ENCODE results near the gene GLG1. TPM values are rescaled to one million over a fixed set of nuclear protein-coding genes. Genes with fewer than 3 reads are reported as not detected.

Gene GLG1
- total RNA-seq, 1 donor from 2014 or later: 153 TPM

GRCh38 chr16:74635303-74635702 lies 28.4 kb upstream of the GLG1 start:
- no peak overlapping the region for H3K9ac ChIP-seq (ENCODE audit: low read length)
- peaks cover 4% of the 10 kb centered on the region for H3K79me2 ChIP-seq (ENCODE audit: insufficient read depth, low read length)
- H3K27me3 ChIP-seq (ENCODE audit: insufficient read depth, low read length): no peaks in the 10 kb centered on the region
- H3K36me3 Mint-ChIP-seq (ENCODE audit: low read depth, unreplicated experiment): peaks cover 14% of the 10 kb centered on the region
- H3K4me3 Mint-ChIP-seq (ENCODE audit: unreplicated experiment): no peak overlapping the region
- TF ChIP-seq EZH2 (IDR thresholded peaks at IDR 0.05; ENCODE audit: insufficient read depth, low read length) (no peak), CTCF (IDR thresholded peaks at IDR 0.05; ENCODE audit: insufficient read depth, low read depth, low read length) (no peak)
- H2AFZ ChIP-seq (ENCODE audit: low read depth, low read length): no peak overlapping the region
- H3K4me2 ChIP-seq (ENCODE audit: low read length): no peak overlapping the region
- no peak for DNase-seq (ENCODE audit: low read depth)
- no peak overlapping the region for H3K27ac Mint-ChIP-seq (ENCODE audit: unreplicated experiment)
- H3K4me3 ChIP-seq (ENCODE audit: insufficient read depth, low read depth, low read length): no peak overlapping the region
- no peaks in the 10 kb centered on the region for H3K9me3 Mint-ChIP-seq (ENCODE audit: unreplicated experiment)
- H3K4me1 ChIP-seq (ENCODE audit: insufficient read depth, low read length): no peaks in the 10 kb centered on the region
- H3K9me3 ChIP-seq (ENCODE audit: insufficient read depth, low read depth, low read length): no peaks in the 10 kb centered on the region
- FAIRE-seq: no peak
- H3K36me3 ChIP-seq (ENCODE audit: insufficient read depth, low read length): peaks cover 41% of the 10 kb centered on the region
- no peaks in the 10 kb centered on the region for H3K27me3 Mint-ChIP-seq (ENCODE audit: low read depth, unreplicated experiment)
- H3K4me1 Mint-ChIP-seq (ENCODE audit: low read depth, unreplicated experiment): peaks cover 2% of the 10 kb centered on the region
- H3K27ac ChIP-seq (ENCODE audit: low read depth, low read length): no peak overlapping the region
- no peaks in the 10 kb centered on the region for H4K20me1 ChIP-seq (ENCODE audit: insufficient read depth, low read length)

GRCh38 chr16:74633686-74634085 lies 26.8 kb upstream of the GLG1 start:
- Mint-ChIP-seq H3K9me3 (ENCODE audit: unreplicated experiment) (no peaks in the 10 kb centered on the region), H3K4me3 (ENCODE audit: unreplicated experiment) (no peak overlapping the region), H3K27ac (ENCODE audit: unreplicated experiment) (peak overlapping the region; percentile 26), H3K36me3 (ENCODE audit: low read depth, unreplicated experiment) (peaks cover 15% of the 10 kb centered on the region), H3K4me1 (ENCODE audit: low read depth, unreplicated experiment) (peaks cover 2% of the 10 kb centered on the region), H3K27me3 (ENCODE audit: low read depth, unreplicated experiment) (no peaks in the 10 kb centered on the region)
- Histone ChIP-seq H4K20me1 (ENCODE audit: insufficient read depth, low read length) (no peaks in the 10 kb centered on the region), H3K4me3 (ENCODE audit: insufficient read depth, low read depth, low read length) (no peak overlapping the region), H3K27ac (ENCODE audit: low read depth, low read length) (no peak overlapping the region), H3K4me2 (ENCODE audit: low read length) (no peak overlapping the region), H2AFZ (ENCODE audit: low read depth, low read length) (no peak overlapping the region), H3K79me2 (ENCODE audit: insufficient read depth, low read length) (peaks cover 4% of the 10 kb centered on the region), H3K9me3 (ENCODE audit: insufficient read depth, low read depth, low read length) (no peaks in the 10 kb centered on the region), H3K36me3 (ENCODE audit: insufficient read depth, low read length) (peaks cover 41% of the 10 kb centered on the region), H3K27me3 (ENCODE audit: insufficient read depth, low read length) (no peaks in the 10 kb centered on the region), H3K4me1 (ENCODE audit: insufficient read depth, low read length) (no peaks in the 10 kb centered on the region), H3K9ac (ENCODE audit: low read length) (no peak overlapping the region)
- TF ChIP-seq CTCF (IDR thresholded peaks at IDR 0.05; ENCODE audit: insufficient read depth, low read depth, low read length) (no peak), EZH2 (IDR thresholded peaks at IDR 0.05; ENCODE audit: insufficient read depth, low read length) (no peak)
- no peak for DNase-seq (ENCODE audit: low read depth)
- FAIRE-seq: no peak

GRCh38 chr16:74627506-74628220 lies 20.7 kb upstream of the GLG1 start:
- Mint-ChIP-seq H3K4me1 (ENCODE audit: low read depth, unreplicated experiment) (peaks cover 15% of the 10 kb centered on the region), H3K9me3 (ENCODE audit: unreplicated experiment) (no peaks in the 10 kb centered on the region), H3K27ac (ENCODE audit: unreplicated experiment) (peak overlapping the region; percentile 80), H3K27me3 (ENCODE audit: low read depth, unreplicated experiment) (no peaks in the 10 kb centered on the region), H3K36me3 (ENCODE audit: low read depth, unreplicated experiment) (peaks cover 20% of the 10 kb centered on the region), H3K4me3 (ENCODE audit: unreplicated experiment) (no peak overlapping the region)
- no peak for TF ChIP-seq CTCF (IDR thresholded peaks at IDR 0.05; ENCODE audit: insufficient read depth, low read depth, low read length)
- TF ChIP-seq EZH2 (IDR thresholded peaks at IDR 0.05; ENCODE audit: insufficient read depth, low read length): no peak
- Histone ChIP-seq H4K20me1 (ENCODE audit: insufficient read depth, low read length) (peaks cover 32% of the 10 kb centered on the region), H3K9me3 (ENCODE audit: insufficient read depth, low read depth, low read length) (no peaks in the 10 kb centered on the region), H3K27me3 (ENCODE audit: insufficient read depth, low read length) (no peaks in the 10 kb centered on the region), H3K36me3 (ENCODE audit: insufficient read depth, low read length) (peaks cover 45% of the 10 kb centered on the region), H2AFZ (ENCODE audit: low read depth, low read length) (no peak overlapping the region), H3K4me2 (ENCODE audit: low read length) (peak overlapping the region; percentile 22), H3K4me3 (ENCODE audit: insufficient read depth, low read depth, low read length) (no peak overlapping the region), H3K27ac (ENCODE audit: low read depth, low read length) (no peak overlapping the region), H3K4me1 (ENCODE audit: insufficient read depth, low read length) (peaks cover 4% of the 10 kb centered on the region), H3K9ac (ENCODE audit: low read length) (peak overlapping the region; percentile 37), H3K79me2 (ENCODE audit: insufficient read depth, low read length) (no peaks in the 10 kb centered on the region)
- DNase-seq (ENCODE audit: low read depth) (peak; percentile 20), FAIRE-seq (no peak)
